GM19397 (cell line): ENCODE measurements around the gene ZNF57.
"Not testable (repeated sequence)": the region's sequence is repeated elsewhere in the genome, so short reads cannot be mapped to it uniquely, and the experiment has no call there.

Experiments
- ATAC-seq: cut with Tn5 transposase; IDR thresholded peaks from one replicate; pipeline ENCODE4 v1.9.1; 2021; ENCODE audit warnings: mild to moderate bottlenecking, moderate library complexity; ENCODE audit not compliant: unreplicated experiment

Gene ZNF57

DNA sequence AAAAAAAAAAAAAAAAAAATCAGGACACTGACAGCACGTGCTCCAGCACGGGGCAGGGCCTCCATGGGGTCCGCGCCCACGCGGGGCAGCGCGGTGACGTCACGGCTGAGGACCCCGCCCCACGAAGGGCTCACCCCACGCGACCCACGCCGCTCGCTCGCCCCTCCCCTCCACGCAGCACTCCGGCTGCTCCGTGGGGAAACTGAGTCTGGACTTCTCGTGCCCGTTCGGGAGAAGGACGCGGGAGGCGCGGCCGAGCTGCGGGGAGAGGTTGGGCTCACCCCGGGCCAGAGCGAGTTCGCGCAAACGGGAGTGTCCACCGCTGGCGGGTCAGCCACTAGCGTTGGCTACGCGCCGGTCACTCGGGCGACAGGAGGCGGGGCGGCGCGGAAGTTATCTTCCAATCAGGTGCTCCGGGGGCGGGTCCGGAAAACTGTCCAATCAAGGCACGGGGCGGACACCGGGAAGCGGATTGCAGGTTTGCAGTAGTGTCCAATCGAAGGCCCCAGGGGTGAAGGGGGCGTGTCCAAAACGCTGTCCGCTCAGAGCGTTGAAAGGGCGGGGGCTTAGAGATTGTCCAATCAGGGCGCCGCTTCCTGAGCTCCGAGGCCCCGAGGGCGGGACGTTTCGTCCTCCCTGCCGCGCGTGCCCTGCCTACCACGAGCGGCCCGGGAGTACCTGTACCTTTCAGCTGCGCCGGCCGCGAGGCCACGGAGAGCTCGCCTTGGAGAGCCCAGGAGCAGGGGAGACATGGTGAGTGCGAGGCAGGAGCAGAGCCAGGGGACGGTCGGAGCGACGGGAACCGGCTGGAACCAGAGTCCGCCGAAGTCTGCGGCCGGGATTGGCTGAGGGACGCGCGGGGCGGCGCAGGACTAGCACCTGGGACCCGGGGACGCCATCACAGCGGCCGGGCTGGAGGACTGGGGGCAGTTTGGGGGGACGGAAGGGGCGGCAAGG is at the start of gene ZNF57:
TSS of gene ZNF57 (plus strand) at position 633 of the 957 bp plus-strand sequence. CDS start at position 751, 118 bp downstream.
- ATAC-seq: peak; percentile 92

DNA sequence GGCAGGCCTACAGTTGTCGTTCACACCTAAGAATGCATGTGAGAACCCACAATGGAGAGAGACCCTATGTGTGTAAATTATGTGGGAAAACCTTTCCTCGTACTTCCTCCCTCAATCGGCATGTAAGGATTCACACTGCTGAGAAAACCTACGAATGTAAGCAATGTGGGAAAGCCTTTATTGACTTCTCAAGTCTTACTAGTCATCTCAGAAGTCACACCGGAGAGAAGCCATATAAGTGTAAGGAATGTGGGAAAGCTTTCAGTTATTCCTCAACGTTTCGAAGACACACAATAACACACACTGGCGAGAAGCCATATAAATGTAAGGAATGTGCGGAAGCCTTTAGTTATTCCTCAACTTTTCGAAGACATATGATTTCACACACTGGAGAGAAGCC is 48.1 kb upstream of the ZNF57 start:
- ATAC-seq: no peak

DNA sequence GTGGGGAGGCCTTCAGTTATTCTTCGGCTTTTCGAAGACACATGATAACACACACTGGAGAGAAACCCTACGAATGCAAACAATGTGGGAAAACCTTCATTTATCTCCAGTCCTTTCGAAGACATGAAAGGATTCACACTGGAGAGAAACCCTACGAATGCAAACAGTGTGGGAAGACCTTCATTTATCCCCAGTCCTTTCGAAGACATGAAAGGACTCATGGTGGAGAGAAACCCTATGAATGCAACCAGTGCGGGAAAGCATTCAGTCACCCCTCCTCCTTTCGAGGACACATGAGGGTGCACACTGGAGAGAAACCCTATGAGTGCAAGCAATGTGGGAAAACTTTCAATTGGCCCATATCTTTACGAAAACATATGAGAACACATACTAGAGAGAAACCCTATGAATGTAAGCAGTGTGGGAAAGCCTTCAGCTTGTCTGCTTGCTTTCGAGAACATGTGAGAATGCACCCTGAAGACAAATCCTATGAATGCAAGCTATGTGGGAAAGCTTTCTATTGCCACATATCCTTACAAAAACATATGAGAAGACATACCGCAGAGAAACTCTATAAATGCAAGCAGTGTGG is 47.6 kb upstream of the ZNF57 start:
- ATAC-seq: no peak

DNA sequence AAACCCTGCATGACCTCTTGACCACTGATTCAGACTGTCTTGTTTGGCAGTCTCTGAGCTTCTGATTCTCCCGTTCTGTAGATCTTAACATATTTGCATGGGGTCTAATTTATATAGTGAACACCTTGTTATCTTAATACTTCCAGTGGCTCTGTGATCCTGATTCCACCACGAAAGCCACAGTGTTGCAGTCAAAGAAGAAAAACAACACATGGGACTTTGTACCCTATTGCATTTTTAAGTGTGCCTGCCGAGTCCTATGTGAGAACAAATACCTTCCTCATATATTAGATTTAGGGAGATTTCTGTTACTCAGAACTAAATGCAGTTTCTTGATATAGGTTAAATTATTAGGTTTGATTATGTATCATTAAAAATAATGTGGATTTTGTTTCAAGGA is 45.9 kb upstream of the ZNF57 start:
- ATAC-seq: no peak

DNA sequence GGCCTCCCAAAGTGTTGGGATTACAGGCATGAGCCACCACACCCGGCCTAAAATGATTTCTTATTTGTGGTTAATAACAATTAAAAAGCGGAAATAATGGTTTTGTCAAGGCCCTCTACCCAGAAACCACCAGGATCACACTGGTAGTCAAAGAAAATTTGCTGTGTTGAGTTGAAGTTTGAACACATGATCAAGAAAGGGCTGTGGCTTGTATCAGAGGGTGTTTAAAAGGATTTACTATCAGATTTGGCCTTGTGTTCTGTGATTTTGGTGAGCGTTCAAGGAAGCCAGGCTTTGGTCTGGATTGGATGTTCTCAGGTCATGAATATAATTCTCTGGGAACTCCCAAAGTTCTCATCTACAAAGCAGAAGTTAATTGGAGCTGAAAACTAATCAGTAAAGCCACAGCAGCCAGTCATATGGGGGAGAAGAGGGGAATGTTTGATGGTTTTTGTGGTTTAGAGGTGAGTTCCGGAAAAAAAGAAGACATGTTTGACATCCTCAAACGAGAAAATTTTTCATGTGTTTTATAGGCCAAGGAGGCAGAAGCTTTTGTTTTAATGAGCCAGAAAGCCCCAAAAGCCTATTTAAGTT is 44.2 kb upstream of the ZNF57 start:
- ATAC-seq: no peak

DNA sequence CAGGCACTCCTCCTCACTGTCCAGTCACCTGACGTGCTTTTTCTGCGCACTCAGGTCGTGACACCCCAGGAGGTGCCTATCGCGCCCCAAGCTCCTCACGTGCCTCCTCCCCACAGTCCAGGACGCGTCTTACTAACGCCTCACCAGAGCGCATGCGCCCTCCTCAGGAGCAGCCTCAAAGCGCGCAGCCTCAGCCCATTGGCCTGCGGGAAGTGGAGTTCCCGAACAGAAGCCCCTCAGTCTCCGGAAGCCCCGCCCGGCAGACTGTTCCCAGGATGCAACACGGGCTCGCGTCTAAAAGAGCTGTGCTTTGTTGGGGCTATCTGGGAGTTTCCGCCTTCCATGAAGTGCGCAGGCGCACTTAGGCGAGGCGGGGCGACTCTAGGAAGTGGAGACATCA is 41.9 kb upstream of the ZNF57 start:
- ATAC-seq: no peak

DNA sequence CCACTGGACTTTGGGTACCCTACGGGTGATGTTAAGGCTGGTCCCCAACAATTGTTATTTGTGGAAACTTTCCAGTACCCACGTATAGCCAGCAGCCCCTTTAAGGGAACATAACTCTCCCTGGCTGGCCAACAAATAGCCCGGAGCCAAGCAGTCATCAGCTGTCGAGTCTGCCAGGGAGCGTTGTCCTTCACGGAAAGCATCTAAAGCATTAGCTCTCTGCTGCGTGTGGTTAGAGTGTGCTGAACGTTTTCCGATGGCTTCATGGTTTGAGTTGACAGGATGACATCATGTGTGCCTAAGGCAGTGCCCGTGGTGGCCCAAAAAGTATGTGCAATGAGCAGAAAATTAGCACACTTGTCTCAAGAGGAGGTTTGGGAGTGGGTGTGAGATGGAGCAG is 36.9 kb upstream of the ZNF57 start:
- no peak for ATAC-seq

DNA sequence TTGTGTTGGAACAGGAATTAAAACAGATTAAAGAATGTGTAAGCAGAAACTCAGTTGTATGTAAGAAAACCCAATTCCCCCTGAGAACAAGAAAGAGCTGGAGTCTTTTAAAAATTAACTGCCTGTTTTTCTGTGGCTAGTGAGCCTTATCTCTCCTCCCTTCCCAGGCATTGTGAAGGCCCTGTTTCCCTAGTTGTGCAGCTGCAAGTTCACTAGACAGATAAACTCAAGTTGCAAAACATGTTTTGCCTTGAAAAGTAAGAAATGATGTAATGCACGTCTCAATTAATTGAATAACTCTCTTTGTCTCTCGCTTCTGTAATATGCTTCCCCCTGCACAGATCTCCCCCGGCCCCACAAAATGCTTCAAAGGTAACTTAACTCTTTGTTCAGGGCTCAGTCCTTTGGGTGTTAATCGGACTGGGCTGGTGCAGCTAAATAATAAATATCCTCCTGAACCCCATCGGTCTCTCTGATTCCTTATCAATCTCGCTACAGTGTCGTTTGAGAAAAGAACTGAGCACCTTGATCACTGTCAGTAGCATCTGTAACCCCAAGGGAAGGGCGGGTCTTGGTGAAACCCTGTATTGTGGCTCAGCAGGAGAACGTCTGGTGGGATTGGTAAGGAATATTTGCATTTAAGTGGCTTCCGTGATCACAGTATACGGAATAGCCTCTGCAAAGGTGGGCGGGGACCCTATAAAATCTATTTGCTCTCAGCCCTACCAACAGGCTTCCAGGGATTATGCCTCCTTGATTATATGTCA is 35.2 kb upstream of the ZNF57 start:
- ATAC-seq: no peak

DNA sequence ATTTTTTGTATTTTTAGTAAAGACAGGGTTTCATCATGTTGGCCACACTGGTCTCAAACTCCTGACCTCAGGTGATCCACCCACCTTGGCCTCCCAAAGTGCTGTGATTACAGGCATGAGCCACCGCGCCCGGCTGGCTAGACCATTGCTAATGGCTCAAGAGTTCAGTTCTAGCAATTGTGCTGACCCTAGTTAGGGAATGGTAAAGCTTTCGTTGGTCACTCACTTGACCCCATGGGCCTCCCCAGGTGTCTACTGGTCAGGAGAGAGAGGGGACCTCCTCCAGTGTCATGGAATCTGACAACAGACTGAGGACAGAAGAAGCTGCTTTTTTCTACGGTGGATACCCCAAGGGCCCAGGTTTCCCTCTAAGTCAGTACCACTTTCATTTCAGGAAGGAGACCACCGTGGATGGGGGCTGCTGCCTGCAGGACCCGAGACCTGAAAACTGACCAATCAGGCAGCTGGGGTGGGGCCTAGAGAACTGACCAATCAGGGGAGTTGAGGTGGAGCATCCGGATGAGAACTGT is 34.2 kb upstream of the ZNF57 start:
- no peak for ATAC-seq

DNA sequence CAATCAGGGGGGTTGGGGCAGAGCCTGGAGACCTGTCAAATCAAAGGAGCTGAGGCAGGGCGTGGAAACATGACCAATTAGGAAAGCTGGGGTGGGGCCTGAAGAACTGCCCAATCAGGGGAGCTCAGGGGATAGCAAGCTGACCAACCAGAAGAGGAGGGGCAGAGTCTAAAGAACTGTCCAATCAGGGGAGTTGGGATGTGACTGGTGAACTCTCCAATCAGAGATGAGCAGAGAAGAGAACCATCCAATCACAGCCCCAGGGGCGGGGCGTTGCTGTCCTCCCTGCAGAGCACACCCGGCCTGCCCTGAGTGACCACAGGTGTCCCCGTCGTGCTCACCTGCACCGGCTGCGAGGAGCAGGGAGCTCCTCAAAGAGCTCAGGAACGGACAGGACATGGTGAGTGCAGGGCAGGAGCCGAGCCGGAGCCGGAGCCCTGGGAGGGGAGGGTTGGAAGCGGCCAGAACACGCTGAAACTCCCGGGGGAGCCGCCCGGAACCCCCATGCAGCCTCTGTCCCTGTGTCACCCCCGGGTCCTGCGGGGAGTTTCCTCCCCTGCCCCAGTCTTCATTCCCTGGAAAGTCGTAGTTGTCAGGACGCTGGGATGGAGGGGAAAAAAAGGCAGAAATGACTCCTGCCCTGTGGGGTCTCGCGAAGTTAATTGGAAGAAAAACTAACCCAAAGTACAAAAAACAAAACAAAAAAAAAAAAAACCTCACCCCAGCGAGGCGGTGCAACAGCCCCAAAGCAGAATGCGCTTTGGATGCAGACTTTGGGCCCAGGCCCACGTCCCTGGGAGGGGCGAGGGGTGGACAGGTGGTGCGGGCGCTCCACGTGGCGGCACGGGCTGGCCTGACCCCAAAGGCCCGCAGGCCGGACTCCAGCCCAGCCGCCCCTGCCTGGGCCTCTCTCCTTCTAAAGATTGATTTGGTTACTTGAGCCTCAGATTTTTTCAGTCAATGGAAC is 33.4 kb upstream of the ZNF57 start, which contains the start of gene ZNF556:
TSS of gene ZNF556 (plus strand) at position 311 of the 967 bp plus-strand sequence. CDS start at position 398, 87 bp downstream.
- ATAC-seq: no peak

DNA sequence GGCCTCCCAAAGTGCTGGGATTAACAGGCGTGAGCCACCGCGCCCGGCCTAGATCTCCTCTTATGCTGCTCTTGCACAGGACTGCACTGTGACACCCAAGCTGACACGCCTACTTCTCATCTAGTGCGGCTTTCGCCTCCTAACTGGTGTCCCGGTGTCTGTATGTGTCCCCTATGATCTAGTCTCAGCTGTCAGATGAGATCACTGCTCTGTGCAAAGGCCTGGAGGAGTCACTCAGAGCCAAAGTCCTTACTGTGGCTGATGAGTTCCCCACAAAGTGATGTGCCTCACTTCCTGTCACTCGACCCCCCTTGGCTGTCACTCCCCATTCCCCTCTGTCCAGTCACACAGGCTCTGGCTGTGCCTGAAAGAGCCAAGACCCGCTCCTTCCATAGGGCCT is 31.1 kb upstream of the ZNF57 start:
- ATAC-seq: no peak

DNA sequence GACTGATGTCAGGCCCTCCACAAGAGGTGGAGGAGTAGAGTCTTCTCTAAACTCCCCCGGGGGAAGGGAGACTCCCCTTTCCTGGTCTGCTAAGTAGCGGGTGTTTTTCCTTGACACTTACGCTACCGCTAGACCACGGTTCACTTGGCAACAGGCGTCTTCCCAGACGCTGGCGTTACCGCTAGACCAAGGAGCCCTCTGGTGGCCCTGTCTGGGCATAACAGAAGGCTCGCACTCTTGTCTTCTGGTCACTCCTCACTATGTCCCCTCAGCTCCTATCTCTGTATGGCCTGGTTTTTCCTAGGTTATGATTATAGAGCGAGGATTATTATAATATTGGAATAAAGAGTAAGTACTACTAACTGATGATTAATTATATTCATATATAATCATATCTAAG is 28.6 kb upstream of the ZNF57 start:
- not testable (repeated sequence) for ATAC-seq

DNA sequence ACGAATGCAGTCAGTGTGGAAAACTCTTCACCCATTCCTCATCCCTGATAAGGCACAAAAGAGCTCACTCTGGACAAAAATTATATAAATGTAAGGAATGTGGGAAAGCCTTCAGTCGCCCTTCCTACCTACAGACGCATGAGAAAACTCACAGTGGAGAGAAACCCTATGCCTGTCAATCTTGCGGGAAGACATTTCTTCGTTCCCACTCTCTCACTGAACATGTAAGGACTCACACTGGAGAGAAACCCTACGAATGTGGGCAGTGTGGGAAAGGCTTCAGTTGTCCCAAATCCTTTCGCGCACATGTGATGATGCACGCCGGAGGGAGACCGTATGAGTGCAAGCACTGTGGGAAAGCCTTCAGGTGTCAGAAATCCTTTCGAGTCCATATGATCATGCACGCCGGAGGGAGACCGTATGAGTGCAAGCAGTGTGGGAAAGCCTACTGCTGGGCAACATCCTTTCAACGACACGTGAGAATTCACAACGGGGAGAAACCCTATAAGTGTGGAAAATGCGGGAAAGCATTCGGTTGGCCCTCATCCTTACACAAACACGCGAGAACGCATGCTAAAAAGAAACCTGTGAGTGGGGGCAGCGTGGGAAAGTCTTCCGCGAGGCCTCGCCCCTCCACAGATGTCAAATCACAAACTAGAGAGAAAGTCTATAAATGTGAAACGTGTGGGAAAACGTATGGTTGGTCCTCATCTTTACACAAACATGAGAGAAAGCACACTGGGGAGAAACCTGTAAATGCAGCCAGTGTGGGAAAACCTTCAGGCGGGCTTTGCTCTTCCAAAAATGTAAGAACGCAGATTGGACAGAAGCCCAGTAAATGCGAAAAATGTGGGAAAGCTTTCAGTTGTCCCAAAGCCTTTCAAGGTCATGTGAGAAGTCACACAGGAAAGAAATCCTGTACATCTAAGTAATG is 23.1 kb upstream of the ZNF57 start:
- no peak for ATAC-seq

DNA sequence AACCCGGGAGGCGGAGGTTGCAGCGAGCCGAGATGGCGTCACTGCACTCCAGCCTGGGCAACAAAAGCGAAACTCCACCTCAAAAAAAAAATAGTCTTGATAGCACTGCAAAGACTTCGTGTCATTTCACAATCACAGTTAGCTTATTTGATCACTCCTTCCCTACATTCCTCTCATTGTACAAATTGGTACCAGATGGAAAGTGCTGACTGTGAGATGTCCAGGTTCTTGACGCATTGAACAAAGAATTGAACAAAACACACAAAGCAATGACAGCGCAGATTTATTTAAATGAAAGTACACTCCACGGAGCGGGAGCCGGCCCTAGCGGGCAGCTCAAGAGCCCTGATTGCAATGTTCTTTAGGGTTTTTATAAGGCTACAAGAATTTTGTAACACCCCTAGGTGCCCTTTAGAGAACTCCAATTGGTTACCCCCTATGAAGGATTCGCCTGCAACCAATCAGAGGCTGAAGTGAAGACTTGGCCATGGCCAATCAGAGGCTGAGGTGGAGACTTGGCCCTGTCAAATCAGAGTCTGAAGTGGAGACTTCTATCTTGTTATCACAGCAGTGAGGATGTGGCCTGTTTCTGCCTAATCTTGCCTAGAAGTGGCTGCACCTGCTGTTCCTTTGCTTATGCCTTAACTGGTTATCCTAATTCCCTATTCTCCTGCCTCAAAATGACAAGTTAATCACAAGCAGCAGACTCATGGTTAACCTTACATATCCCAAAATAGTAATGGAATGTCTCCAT is 16.9 kb upstream of the ZNF57 start:
- no peak for ATAC-seq

DNA sequence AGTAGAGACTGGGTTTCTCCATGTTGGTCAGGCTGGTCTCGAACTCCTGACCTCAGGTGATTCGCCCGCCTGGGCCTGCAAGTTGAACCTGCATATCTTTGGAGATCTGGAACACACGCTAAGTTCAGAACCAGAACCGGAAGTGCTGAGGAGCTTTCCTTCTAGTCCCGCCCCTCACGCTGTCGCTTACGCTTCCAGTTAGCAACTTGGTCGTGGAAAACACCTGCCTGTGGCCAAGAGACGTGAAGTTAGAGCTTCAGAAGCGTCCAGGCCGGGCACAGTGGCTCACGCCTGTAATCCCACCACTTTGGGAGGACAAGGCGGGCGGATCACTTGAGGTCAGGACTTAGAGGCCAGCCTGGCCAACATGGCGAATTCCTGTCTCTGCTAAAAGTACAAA is 15.0 kb upstream of the ZNF57 start:
- no peak for ATAC-seq

DNA sequence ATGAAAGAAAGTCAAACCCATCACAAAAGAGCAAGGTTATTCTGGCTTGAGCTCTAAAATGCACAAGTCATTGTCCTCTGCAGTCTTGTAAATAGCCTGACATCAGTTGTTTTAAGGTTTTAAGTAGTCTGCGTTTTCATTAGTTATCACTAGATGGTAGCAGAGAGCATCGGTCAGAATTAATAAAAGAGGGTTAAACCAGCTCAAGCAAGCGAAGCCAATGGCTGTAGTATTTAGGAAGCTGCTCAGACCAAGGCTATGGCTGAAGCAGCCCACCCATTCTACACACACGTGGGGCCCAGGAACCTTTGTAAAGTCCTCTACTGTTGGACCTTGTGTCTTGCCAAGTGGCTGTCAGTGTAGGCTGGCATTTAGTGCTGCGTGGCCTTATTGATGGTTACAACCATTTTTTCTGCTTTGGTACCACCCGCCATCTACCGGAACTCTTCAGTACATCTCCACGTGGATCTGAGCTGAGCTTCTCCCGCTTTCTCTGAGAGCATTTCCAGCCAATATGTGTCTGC is 13.3 kb upstream of the ZNF57 start:
- ATAC-seq: no peak

DNA sequence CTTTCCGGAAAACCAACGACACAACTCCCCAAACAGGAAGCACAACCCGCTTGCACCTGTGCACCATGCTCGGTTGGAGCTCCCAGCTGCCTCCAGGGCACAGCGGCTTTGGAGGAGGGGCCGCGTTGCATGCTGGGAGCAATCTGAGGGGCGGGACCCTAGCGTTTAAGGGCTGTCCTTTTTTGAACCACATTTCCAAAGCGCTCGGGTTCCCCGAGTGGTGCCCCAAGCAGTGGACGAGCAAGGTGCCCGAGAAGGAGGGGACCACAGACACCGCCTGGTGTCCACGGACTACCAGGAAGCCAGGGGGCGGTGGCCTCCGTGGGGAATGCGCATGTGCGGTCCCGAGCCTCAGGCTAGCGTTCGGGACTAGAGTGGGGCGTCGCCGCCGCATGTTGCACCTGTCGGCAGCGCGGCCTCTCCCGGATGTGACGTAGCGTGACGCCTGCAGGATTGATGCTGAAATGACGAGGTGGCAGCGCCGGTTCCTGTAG is 11.9 kb upstream of the ZNF57 start:
- no peak for ATAC-seq
